K562 (cell line): ENCODE results near the gene UPP1.

Experiments used
- CGGBP1 ChIP-seq: fragments of 250-450 bp; sonication (Bioruptor Pico); IDR thresholded peaks from 2 replicates; pipeline ENCODE4 v1.9.0; 2021; ENCODE audit warnings: mild to moderate bottlenecking
- EZH2 ChIP-seq: IDR thresholded peaks from 2 replicates; pipeline ENCODE4 v1.6.1; 2012; ENCODE audit warnings: low read depth, mild to moderate bottlenecking, inconsistent platforms, low read length, borderline replicate concordance
- RNF2 ChIP-seq: sonication (generic); IDR thresholded peaks from 2 replicates; pipeline ENCODE4 v1.6.1; 2016
- TF ChIP-seq, protein P1 (sequence below), 3 experiments: IDR thresholded peaks in 2 of 3; conservative IDR thresholded peaks in 1 of 3; 2 replicates each; pipeline ENCODE4 v1.5.1; 2011 to 2012; ENCODE audit warnings: low read length in 3 of 3, mild to moderate bottlenecking in 3 of 3, control low read depth in 2 of 3, improper control_type of control experiment in 1 of 3, inconsistent platforms in 1 of 3, low read depth in 1 of 3, mixed read lengths in 1 of 3, moderate library complexity in 1 of 3; ENCODE audit not compliant: insufficient read depth in 2 of 3

- no peak for TF ChIP-seq EZH2
- TF ChIP-seq RNF2, result no peak
- TF ChIP-seq, protein P1, sequence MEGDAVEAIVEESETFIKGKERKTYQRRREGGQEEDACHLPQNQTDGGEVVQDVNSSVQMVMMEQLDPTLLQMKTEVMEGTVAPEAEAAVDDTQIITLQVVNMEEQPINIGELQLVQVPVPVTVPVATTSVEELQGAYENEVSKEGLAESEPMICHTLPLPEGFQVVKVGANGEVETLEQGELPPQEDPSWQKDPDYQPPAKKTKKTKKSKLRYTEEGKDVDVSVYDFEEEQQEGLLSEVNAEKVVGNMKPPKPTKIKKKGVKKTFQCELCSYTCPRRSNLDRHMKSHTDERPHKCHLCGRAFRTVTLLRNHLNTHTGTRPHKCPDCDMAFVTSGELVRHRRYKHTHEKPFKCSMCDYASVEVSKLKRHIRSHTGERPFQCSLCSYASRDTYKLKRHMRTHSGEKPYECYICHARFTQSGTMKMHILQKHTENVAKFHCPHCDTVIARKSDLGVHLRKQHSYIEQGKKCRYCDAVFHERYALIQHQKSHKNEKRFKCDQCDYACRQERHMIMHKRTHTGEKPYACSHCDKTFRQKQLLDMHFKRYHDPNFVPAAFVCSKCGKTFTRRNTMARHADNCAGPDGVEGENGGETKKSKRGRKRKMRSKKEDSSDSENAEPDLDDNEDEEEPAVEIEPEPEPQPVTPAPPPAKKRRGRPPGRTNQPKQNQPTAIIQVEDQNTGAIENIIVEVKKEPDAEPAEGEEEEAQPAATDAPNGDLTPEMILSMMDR (IDR thresholded peaks at IDR 0.05 in 2 of 3, conservative IDR thresholded peaks at IDR 0.05 in 1 of 3; ENCODE audit: insufficient read depth in 2 of 3, low read depth in 1 of 3, low read length in 3 of 3), result peak in 2 of 3 experiments; percentile 31 to 35; a peak in 2 of 6 replicates
- no peak for TF ChIP-seq CGGBP1 (CRISPR knock-in tag)
Observed at GRCh38 chr7:48139459-48139858, 50.4 kb downstream of the UPP1 start.
